ENCODE results near the gene SLCO4A1. TPM values are rescaled to one million over a fixed set of nuclear protein-coding genes. Genes with fewer than 3 reads are reported as not detected.

SLCO4A1 gene
- total RNA-seq, 1 donor from 2014 or later, result 1.2 TPM

GRCh38 chr20:62638055-62638570 lies 4.2 kb upstream of the SLCO4A1 start:
- TF ChIP-seq CTCF (IDR thresholded peaks at IDR 0.05), result no peak
- Mint-ChIP-seq H3K4me1 (ENCODE audit: unreplicated experiment) (peaks cover 2% of the 10 kb centered on the region), H3K9me3 (ENCODE audit: unreplicated experiment) (no peaks in the 10 kb centered on the region), H3K36me3 (ENCODE audit: unreplicated experiment) (no peaks in the 10 kb centered on the region), H3K27me3 (ENCODE audit: unreplicated experiment) (peaks cover 59% of the 10 kb centered on the region), H3K4me3 (ENCODE audit: unreplicated experiment) (no peak overlapping the region), H3K27ac (ENCODE audit: unreplicated experiment) (no peak overlapping the region)
- no peak for DNase-seq (ENCODE audit: extremely low spot score, unreplicated experiment)

GRCh38 chr20:62638679-62639406 lies 3.5 kb upstream of the SLCO4A1 start:
- no peak for TF ChIP-seq CTCF (IDR thresholded peaks at IDR 0.05)
- H3K27me3 Mint-ChIP-seq (ENCODE audit: unreplicated experiment), result peaks cover 62% of the 10 kb centered on the region
- H3K4me3 Mint-ChIP-seq (ENCODE audit: unreplicated experiment), result no peak overlapping the region

DNA sequence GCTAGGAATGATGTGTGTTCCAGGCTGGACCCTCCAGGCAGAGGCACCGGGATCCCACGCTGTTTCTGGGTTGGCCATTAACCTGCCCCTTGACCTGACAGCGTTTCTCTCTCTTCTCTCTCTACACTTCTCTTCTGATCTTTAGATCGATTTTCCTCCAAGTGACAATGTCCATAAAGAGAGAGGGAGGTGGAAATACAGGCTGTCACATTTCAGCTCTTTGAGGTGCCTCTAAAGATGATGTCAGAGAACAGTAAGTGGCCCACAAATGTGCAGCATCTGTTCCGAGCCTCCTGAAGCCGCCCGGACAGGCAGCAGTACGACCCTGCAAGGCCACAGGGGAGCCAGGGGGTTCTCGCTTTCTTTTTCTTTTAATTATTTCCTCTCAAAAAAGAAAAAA lies 2.5 kb upstream of the SLCO4A1 start:
- peaks cover 66% of the 10 kb centered on the region for H3K27me3 Mint-ChIP-seq (ENCODE audit: unreplicated experiment)
- no peaks in the 10 kb centered on the region for H3K36me3 Mint-ChIP-seq (ENCODE audit: unreplicated experiment)

More at GRCh38 chr20:62638679-62639406, 3.5 kb upstream of the SLCO4A1 start:
- Mint-ChIP-seq H3K27ac (ENCODE audit: unreplicated experiment) (no peak overlapping the region), H3K4me1 (ENCODE audit: unreplicated experiment) (peaks cover 6% of the 10 kb centered on the region), H3K9me3 (ENCODE audit: unreplicated experiment) (no peaks in the 10 kb centered on the region), H3K36me3 (ENCODE audit: unreplicated experiment) (no peaks in the 10 kb centered on the region)
- DNase-seq (ENCODE audit: extremely low spot score, unreplicated experiment), result no peak

GRCh38 chr20:62640870-62641269 lies 1.4 kb upstream of the SLCO4A1 start:
- no peaks in the 10 kb centered on the region for H3K36me3 Mint-ChIP-seq (ENCODE audit: unreplicated experiment)
- H3K9me3 Mint-ChIP-seq (ENCODE audit: unreplicated experiment), result no peaks in the 10 kb centered on the region
- H3K4me3 Mint-ChIP-seq (ENCODE audit: unreplicated experiment), result no peak overlapping the region
- TF ChIP-seq CTCF (IDR thresholded peaks at IDR 0.05), result no peak
- DNase-seq (ENCODE audit: extremely low spot score, unreplicated experiment), result no peak
- H3K4me1 Mint-ChIP-seq (ENCODE audit: unreplicated experiment), result peaks cover 6% of the 10 kb centered on the region
- peaks cover 57% of the 10 kb centered on the region for H3K27me3 Mint-ChIP-seq (ENCODE audit: unreplicated experiment)
- no peak overlapping the region for H3K27ac Mint-ChIP-seq (ENCODE audit: unreplicated experiment)

More for the DNA sequence above, 2.5 kb upstream of the SLCO4A1 start:
- Mint-ChIP-seq H3K27ac (ENCODE audit: unreplicated experiment) (no peak overlapping the region), H3K4me3 (ENCODE audit: unreplicated experiment) (no peak overlapping the region), H3K9me3 (ENCODE audit: unreplicated experiment) (no peaks in the 10 kb centered on the region), H3K4me1 (ENCODE audit: unreplicated experiment) (peaks cover 6% of the 10 kb centered on the region)
- no peak for TF ChIP-seq CTCF (IDR thresholded peaks at IDR 0.05)
- DNase-seq (ENCODE audit: extremely low spot score, unreplicated experiment), result no peak

DNA sequence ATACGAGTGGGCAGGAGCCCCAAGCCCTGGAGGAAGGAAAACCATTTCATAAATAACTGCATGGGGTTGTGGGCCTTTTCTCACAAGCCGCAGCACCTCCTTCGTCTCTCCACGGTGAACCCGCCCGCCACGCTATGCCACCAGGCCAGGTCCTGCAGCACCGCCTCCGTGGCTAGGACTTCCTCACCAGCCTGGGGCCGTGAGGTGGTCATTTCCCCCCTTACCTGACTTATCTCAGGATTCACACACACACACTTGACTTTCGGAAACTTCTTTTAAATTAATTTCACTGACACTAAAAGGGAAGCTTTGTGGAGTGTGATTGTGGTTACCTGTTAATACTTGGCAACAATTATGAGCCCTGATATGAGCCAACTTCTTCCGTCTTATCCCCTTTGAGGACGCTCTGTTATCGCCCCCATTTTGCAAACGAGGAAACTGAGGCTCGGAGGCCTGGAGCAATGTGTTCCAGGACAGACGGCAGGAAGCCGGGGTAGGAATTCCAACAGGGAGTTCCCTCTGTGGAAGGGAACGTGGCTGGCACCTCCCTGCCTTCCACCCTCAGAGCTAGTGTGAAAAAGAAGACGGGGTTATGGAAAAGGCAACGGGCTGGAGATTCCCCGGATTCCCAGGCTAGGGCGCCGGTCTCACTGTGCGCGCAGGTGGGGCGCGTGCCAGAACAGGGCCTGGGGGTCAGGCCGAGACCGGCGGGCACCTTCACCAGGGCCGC lies 817 bp upstream of the SLCO4A1 start:
- no peaks in the 10 kb centered on the region for H3K9me3 Mint-ChIP-seq (ENCODE audit: unreplicated experiment)
- H3K36me3 Mint-ChIP-seq (ENCODE audit: unreplicated experiment), result no peaks in the 10 kb centered on the region
- H3K4me1 Mint-ChIP-seq (ENCODE audit: unreplicated experiment), result peaks cover 6% of the 10 kb centered on the region
- no peak for TF ChIP-seq CTCF (IDR thresholded peaks at IDR 0.05)
- DNase-seq (ENCODE audit: extremely low spot score, unreplicated experiment), result no peak
- H3K27ac Mint-ChIP-seq (ENCODE audit: unreplicated experiment), result no peak overlapping the region
- peaks cover 52% of the 10 kb centered on the region for H3K27me3 Mint-ChIP-seq (ENCODE audit: unreplicated experiment)
- peak overlapping the region; percentile 44 for H3K4me3 Mint-ChIP-seq (ENCODE audit: unreplicated experiment)
